HG03196 (cell line): ENCODE measurements around the gene THSD7A.

Source experiments
- ATAC-seq: cut with Tn5 transposase; IDR thresholded peaks from one replicate; pipeline ENCODE4 v1.9.1; 2021; ENCODE audit not compliant: unreplicated experiment

The THSD7A gene

DNA sequence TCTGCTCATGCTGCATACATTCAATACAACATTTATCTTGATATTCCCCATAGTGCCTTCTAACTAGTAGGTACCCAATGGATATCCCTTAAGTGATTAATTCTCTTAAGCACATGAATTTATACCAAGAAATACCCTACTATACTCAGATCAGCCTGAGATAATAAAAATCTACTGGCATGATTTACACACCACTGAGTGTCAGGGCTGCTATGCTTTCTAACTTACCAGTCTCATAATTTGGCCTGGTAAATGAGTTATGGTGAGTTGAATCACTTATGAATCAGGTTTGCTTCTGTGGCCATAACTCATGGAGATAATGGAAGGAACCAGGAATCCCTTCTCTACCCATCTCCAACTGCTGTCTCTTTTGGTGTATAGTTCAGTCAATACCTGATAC lies 122.8 kb downstream of the THSD7A start:
- ATAC-seq = no peak

DNA sequence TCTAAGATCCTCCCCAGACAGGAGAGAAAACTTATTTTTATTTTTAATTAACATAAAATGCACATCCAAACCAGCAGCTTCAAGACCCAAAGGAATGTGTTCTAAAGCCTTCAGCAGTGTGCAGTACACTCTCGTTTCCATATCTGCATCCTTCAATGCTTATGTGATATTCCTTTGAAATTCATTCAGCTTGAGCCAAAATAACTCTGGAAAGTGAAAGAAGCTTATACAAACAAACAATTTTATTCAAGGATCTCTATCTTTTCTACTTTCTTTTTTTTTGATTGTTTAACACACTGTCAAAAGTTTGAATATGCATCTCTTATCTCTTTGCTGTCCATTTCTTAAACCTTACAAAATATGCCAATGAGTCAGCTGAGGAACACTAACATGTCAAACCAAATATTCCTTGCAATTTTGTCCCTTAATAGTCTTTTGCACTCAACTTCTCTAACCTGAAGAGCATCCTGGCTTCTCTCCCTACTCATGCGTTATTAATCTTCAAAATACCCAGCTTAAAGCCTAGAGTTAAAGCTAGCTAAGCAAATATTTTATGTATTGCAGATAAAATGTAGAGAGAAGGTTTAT lies 124.3 kb downstream of the THSD7A start:
- ATAC-seq = no peak

DNA sequence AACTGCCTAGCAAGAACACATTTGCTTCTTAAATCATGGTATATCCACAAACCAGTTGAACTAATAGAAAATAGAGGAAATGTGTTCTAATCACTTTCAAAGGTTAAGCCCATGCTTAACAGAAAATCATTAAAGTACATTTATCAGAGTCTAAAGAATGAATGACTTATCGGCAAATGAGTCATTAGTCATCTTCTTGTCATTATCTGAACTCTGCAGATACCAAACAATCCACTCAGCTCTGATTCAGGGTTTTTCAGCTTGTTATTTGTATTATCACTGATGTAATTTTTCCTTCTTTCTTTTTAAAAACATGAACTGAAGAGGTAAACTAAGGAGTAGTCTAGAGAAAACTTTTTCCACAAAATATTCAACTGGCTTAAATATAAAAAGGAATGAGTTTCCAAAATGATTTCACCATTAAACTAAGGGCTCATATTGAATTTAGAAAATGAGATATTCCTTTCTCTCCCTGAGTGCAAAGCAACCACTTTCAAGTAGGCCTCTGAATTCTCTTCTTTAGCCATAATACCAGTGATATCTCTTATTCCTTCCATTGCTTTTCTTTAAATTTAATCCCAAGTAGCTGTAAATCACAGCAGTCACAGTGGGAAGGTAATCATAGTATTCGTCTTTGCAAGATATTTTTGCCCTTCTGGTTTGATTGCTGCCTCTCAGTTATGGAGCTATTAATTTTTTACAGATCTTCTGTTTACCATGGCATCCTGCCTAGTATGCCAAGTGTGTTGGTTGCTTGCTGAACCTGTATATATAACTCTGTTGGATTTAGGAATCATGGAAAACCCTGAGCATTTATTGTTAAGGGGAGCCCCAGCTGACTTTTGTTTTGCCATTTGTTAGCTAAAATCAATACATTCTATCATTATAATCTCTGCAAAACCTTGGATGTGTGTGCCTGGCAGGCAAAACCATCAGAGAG lies 125.1 kb downstream of the THSD7A start:
- no peak for ATAC-seq

DNA sequence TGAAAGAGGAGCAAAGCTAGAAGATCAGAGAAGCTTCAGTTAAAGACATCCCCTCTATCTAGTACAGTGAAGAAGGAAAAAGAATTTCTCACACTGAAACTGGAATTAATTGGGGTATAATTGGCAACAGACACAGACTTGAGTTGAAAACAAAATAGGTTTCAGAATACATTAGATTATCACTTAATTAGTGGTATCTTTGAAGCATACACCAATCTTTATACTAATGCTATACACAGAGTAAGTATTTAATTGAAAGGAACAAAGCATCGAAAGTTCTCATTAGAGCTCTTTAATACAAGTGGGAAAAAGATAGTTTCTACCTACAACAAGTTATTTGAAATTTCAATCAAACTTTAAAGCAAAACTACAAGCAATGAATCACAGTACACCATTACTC lies 128.2 kb downstream of the THSD7A start:
- no peak for ATAC-seq

DNA sequence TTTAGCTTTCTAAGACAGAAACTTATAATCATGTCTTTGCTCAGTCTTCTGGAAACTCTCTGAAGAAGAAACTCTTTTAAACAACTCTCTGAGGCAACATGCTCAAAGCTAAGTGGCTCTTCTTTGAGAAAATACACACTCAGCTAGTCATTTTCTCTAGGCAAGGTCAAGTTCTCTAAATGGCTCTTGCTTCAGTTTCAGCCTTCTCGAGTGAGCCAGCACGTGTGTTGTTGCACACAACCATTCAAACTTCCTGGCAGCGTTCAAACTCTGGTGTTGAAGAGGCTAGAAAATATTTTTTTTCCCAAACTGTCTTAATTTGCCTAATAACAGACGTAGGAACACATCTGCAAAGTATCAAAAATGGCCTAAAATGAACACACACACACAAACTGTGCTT lies 129.1 kb downstream of the THSD7A start:
- no peak for ATAC-seq

DNA sequence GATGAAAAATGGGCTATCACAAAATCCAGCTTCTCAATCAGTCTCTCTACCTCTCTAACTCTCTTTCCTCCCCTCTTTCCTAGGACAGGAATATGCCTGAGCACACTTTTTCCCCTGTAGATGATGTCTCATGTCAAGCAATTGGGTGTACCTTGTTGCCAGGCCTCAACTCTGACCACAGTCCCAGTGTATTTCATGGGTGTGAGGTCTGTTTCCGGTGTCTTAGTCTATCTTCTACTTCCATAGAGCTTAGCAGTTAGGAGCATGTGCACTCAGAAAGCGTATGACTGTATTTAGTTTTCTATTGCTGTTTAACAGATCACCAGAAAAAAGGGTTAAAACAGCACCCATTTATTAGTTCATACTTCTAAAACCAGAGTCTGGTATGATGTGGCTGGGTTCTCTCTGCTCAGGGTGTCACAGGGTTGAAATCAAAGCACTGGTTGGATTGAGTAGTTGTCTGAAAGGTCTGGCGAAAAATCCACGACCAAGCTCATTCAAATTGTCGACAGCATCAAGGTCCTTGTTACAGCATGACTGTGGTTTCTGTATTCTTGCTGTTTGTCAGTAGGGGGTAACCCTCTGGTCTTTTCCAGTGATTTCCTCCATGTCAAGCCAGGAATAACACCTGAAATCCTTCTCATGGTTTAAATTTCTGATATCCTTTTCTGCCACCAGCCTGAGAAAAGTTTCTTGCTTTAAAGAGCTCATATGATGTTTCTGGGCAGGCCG lies 130.0 kb downstream of the THSD7A start:
- no peak for ATAC-seq

DNA sequence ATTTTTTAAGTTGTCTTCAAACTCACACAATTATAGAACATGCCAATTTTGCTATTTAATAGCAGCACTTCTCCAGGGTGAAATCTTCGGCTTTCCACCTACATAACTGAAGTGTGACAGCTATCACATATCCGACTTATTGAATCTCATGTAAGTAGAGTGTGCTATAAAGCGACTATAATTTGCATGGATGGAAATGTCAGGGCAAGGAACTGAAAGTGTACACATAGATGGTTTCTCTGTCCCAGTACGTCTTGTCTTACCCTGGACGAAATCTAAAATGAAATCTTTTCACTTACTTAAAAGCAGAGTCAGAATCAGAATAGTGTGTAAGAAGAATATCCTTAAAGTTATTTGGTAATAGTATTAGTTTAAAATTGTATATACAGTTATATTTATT lies 132.3 kb downstream of the THSD7A start:
- ATAC-seq = no peak

DNA sequence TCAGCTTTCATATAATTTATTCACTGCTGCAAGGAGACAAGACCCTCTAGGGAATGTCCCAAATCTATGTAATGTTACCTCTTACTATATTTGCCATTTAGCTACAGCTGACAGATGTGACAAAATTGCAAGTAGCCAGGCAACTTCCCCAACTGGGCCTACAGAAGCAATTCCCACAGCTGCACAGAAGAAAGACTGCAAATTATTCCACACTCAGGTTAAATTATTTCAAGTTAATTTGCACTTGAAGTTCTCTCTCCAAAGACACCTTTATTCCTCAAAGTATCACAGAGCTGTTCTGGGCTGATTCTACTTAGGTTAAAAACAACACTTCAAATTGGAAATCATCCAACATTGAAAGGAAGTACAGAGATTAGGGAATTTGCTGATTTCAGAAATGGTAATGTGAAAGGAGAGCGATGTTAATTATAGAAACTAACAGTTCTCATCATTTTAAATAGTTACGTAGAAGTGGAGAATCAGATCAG lies 133.6 kb downstream of the THSD7A start:
- no peak for ATAC-seq

DNA sequence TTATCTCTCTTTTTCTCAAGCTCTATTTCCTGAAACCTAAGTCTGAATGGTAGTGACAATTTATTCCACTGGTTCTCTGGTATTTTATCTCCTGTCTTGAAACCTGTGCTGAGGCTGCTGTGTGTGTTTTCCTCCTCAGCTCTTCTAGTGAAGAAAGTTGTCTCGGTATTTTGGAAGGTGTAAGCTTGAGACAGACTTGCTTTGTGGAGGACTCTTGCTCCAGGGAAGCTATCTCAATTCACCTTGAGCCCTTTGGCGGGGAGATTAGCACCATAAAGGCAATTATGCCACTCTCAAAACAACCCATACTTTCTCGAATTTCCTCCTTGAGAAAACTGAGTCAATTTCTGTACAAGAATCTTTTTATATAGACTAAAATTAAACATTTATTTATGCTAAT lies 141.6 kb downstream of the THSD7A start:
- no peak for ATAC-seq

DNA sequence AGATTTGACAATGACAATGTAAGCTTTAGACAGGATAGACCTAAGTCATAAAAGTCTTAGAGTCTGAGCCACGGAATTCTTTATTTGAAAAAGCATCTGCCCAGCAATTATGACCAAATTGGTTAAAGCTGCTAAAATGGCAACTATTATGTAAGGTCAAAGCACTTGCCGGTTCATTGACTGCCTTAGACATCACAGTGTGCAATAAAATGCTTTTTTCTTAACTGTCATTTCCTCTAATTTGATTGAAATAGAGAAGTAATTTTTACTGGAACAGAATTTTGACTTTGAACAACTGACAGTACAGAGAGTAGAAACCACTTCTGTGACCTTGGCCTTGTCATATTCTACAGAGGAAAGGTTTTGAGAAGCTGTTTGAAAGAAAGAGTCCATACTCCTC lies 142.9 kb downstream of the THSD7A start:
- ATAC-seq = no peak

DNA sequence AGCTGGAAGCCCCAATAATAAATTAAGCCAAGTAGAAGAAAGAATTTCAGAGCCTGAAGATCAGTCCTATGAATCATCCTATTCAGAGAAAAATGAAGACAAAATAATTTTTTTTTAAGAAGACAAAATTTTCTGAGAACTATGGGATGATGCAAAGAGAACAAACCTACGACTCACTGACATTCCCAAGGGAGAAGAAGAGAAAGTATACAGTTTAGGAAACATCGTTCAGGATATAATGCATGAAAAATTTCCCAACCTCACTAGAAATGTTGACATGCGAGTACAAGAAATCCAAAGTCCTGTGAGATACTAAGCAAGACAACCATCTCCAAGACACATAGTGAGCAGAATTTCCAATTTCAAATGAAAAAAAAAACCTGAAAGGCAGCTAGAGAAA lies 150.5 kb downstream of the THSD7A start:
- no peak for ATAC-seq

DNA sequence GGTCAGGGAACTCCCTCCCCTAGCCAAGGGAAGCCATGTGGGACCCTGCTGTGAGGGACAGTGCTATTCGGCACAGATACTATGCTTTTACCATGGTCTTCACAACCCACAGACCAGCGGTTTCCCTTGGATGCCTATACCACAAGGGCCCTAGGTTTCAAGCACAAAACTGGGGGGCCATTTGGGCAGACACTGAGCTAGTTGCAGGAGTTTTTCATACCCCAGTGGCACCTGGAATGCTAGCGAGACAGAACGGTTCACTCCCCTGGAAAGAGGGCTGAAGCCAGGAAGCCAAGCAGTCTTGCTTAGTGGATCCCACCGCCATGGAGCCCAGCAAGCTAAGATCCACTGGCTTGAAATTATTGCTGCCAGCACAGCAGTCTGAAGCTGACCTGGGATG lies 156.8 kb downstream of the THSD7A start:
- no peak for ATAC-seq

DNA sequence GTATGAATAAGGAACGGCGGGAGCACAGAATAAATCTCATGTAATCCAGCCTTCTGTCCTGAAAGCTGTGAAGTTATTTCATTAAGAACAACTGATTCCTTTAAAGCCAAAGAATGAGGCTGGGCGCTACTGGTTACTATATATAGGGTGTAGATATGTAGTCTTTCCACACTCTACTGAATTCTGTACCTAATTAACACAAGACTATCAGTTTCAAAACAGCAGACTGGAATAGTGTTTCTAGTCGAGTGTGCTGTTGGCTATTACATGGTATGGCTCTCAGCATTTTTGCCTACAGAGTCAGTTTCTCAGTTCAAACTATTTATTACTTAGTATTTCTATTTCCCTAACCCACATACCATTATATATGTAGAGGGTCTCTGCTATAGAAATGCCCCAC lies 163.3 kb downstream of the THSD7A start:
- ATAC-seq = no peak

DNA sequence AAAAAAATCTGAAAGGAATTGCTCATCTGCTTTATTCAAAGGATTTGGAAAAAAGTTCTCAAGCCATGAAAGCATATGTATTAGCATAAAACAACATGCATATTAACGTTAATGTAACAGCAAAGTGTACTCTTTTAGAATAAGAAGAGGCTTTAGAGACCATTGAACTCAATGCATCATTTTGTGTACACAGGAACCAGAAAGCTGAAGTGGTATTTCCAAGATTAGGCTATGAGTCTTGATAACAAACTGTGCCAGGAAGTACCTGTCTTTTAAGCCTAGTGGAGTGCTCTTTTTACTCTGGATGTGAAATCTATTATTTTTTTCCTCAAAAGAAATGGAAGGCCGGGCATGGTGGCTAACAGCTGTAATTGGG lies 164.2 kb downstream of the THSD7A start:
- no peak for ATAC-seq

DNA sequence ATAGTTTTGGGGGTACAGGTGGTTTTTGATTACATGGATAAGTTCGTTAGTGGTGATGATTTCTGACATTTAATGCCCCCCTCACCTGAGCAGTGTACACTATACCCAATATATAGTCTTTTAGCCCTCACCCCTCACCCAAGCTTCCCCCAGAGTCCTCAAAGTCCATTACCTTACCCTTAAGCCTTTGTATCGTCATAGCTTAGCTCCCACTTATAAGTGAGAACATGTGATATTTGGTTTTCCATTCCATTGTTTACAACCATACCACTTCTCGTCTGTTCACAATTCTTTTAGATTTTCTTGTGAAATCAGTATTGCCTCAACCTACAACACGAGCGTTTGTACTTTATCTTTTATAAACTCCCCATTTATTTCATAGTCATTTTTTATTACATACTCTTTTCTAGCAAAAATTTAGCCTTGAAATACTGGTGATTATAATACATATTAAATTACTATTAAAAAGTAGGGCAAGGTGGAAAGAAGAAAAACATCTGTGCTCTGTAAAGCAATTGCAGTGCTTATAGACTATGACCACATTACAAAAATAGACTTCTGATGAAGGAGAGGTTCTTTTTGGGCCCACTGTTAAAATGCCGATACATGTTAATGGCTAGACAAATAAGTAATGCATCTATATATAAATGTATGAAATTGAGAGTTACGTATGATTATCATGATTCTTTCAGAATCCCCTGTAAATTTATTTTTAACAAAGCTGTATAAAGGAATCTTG lies 164.8 kb downstream of the THSD7A start:
- no peak for ATAC-seq

DNA sequence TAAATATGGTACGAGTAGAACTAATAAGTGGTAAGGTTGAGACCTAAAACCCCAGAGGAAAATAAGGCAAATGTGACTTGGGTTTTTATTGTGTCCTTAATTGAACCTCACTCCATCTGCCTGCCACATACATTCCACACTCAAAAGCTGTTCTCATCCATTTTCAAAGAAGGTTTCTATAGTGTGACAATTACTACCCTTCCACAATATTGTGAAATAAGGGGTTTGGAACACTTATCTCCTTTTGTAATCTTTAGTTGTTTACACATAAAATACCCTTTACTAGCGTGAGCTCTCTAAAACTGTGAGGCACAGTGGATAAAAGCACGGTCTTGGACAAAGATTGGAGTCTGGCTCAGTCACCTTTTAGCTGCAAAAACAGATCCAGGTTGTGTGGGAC lies 166.6 kb downstream of the THSD7A start:
- no peak for ATAC-seq

DNA sequence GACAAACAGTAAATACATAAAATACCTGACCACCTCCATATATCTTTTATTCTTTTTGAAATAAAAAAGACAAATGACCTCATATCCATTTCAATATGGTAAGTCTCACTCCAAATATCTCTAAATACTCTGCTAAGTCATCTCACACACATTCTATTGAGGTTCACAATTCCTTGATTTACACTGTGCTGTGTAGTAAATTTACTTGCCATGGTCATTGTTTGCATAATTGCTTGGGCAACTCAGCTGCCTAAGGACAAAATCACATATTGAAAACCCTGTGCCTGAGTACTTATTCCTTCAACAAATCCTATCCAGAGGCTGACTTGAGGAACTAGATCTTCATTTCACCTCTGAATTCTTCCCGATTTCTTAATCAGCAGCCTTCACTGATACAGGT lies 176.4 kb downstream of the THSD7A start:
- ATAC-seq = no peak

DNA sequence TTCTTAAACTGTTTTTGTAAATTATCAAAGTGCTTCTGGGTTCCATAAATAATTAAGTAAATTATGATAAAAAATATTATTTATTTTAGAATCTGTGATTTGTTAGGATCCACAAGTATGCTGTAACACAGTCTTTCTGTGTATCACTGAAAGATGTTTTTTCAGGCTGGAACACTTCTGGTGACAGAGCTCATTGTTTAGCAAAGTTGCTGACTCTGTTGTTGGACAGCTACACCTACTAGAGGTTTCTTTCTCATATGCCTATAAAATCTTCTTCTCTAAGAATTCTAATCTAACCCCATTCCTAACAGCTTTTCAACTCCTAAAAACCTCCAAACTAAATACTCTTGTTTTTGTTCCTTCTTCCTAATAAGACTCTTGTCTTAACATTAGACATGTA lies 176.8 kb downstream of the THSD7A start:
- no peak for ATAC-seq

DNA sequence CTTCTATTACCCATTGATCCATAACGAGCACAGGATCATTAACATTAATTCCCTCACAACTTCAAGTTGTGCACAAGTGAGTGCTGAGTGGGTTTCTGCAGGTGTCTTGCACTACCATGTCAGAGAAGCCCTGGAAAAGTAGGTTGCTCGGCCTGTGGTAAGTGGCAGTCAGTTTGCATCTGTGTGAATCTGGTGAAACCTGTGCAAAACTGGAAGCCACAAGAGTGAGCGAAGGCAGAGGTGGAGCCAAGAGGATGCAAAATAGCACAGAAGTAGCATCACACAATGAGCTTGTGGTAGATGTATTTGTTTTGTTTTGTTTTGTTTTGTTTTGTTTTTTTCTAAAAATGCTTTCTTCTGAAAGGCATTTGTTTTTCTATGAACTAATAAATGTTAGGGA lies 181.5 kb downstream of the THSD7A start:
- ATAC-seq = no peak

DNA sequence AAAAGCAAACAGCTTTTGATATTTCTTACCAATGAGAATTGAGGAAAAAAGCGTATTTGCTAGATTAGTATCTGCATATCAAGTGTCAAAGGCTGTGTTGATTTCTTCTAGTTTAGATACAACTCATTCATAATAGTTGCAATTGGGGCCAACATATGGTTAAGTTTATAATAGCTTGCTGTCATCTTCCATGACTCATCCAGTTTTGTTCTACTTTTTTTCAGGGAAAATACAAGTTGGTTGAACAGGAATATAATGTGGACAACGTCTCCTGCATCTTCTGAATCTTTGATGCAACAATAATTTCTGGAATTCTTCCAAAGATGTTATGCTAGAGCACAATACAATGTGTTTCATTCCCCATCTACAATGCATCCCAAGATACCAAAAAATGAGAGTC lies 182.0 kb downstream of the THSD7A start:
- ATAC-seq = no peak

DNA sequence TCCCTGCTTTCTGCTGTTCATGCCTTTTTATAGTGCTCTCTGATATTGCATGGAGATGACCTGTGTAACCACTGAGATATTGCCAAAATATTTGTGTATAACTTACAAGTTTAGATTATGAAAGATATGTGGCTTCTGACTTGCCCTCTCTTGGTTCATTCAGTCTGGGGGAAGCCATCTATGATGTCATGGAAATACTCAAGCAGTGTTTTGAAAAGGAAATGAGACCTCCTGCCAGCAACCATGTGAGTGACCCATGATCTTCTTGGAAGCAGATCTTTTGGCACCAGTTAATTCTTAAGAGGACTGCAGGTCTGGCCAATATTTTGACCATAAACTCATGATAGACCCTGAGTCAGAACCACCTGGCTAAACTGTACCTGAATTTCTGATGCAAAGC lies 183.0 kb downstream of the THSD7A start:
- ATAC-seq = no peak
